ENCODE measurements around the gene ACTL7B.

DNA sequence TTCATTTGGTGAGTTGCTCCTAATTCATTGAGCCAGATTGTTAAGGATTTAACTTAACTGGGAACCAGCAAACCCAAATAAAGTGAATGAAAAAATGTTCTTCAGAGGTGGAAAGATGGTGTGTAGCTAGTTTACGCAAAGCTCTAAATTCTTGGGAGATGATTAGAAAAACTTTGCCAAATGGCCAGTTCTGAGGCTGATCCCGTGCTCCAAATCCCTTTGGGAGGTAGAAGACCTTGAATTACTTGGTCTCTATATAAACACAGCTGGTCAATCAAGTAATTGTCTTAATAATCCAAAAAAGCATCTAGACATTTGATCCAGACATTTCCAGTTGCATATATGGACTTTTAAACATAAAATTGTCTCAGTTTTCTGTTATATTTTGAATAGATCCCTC is 11.4 kb downstream of the ACTL7B start:
- TF ChIP-seq ZNF121 (tag by site-specific recombination; IDR thresholded peaks at IDR 0.05): no peak
- TF ChIP-seq MYNN (tag by site-specific recombination; IDR thresholded peaks at IDR 0.05; ENCODE audit: borderline replicate concordance): no peak
- TF ChIP-seq, protein P1, sequence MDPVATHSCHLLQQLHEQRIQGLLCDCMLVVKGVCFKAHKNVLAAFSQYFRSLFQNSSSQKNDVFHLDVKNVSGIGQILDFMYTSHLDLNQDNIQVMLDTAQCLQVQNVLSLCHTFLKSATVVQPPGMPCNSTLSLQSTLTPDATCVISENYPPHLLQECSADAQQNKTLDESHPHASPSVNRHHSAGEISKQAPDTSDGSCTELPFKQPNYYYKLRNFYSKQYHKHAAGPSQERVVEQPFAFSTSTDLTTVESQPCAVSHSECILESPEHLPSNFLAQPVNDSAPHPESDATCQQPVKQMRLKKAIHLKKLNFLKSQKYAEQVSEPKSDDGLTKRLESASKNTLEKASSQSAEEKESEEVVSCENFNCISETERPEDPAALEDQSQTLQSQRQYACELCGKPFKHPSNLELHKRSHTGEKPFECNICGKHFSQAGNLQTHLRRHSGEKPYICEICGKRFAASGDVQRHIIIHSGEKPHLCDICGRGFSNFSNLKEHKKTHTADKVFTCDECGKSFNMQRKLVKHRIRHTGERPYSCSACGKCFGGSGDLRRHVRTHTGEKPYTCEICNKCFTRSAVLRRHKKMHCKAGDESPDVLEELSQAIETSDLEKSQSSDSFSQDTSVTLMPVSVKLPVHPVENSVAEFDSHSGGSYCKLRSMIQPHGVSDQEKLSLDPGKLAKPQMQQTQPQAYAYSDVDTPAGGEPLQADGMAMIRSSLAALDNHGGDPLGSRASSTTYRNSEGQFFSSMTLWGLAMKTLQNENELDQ (tag by site-specific recombination; IDR thresholded peaks at IDR 0.05; ENCODE audit: low read depth): no peak
- TF ChIP-seq ZNF76 (tag by site-specific recombination; IDR thresholded peaks at IDR 0.05; ENCODE audit: borderline replicate concordance, low read depth): no peak
- no peak for TF ChIP-seq BCL11B (tag by site-specific recombination; IDR thresholded peaks at IDR 0.05; ENCODE audit: low read depth)
- no peak for TF ChIP-seq ZNF792 (tag by site-specific recombination; IDR thresholded peaks at IDR 0.05)
- no peak for TF ChIP-seq KLF10 (tag by site-specific recombination; IDR thresholded peaks at IDR 0.05)
- TF ChIP-seq ZNF658 (tag by site-specific recombination; IDR thresholded peaks at IDR 0.05): no peak
- TF ChIP-seq ZNF292 (tag by site-specific recombination; IDR thresholded peaks at IDR 0.05; ENCODE audit: borderline replicate concordance, low read depth): no peak
- TF ChIP-seq KLF16 (tag by site-specific recombination; IDR thresholded peaks at IDR 0.05): no peak
